Placental epithelial cell (primary cell): ENCODE results near the gene EMP1. TPM values are rescaled to one million over a fixed set of nuclear protein-coding genes. Genes with fewer than 3 reads are reported as not detected.

Source experiments
- total RNA-seq: library from RNA; depleted of rRNA; stranded (reverse); fragments of >200 nt; gene quantifications from 2 replicates; pipeline ENCODE4 v1.2.3, GENCODE V29; 2012

EMP1 gene
- total RNA-seq, result 106 and 325 TPM in 2 replicates

GRCh38 chr12:13196130-13196921, at the start of gene EMP1:
TSS of gene EMP1 (plus strand) at chr12:13196726. CDS start at chr12:13211511, 14,785 bp downstream.

Other genes starting within 250 kb of the EMP1 start
- gene GPRC5D, start 244.6 kb upstream of the EMP1 start, total RNA-seq, result 0.22 TPM in 1 of 2 replicates, not detected in the other
- gene HEBP1, start 196.5 kb upstream of the EMP1 start, total RNA-seq, result 11.7 and 28.7 TPM in 2 replicates
- gene FAM234B, start 152.3 kb upstream of the EMP1 start, total RNA-seq, result 5.9 and 6.2 TPM in 2 replicates
- gene GSG1, start 93.1 kb upstream of the EMP1 start, total RNA-seq, result 0.76 TPM in 1 of 2 replicates, not detected in the other